Parathyroid adenoma (tissue), 2 donors: Measurements from ENCODE around the gene MAD1L1.

Experiments used
- H2AFZ ChIP-seq: fragments of 300-600 bp; sonication (generic); one replicate; pipeline ENCODE4 v1.7.0; 2017; ENCODE audit warnings: antibody characterized with exemption, mild to moderate bottlenecking
- H3K27ac ChIP-seq: fragments of 300-600 bp; sonication (generic); one replicate; pipeline ENCODE4 v1.7.0; 2017
- H3K27me3 ChIP-seq: fragments of 300-600 bp; sonication (generic); one replicate; pipeline ENCODE4 v1.7.0; 2017; ENCODE audit warnings: low read length; ENCODE audit not compliant: control insufficient read depth, insufficient read depth
- H3K36me3 ChIP-seq: fragments of 300-600 bp; sonication (generic); one replicate; pipeline ENCODE4 v1.7.0; 2017; ENCODE audit warnings: low read length; ENCODE audit not compliant: control insufficient read depth, insufficient read depth
- H3K4me1 ChIP-seq: fragments of 300-600 bp; sonication (generic); one replicate; pipeline ENCODE4 v1.7.0; 2017; ENCODE audit warnings: control low read depth
- H3K4me2 ChIP-seq: fragments of 300-600 bp; sonication (generic); one replicate; pipeline ENCODE4 v1.7.0; 2017; ENCODE audit warnings: low read length
- H3K4me3 ChIP-seq: fragments of 300-600 bp; sonication (generic); one replicate; pipeline ENCODE4 v1.7.0; 2017; ENCODE audit warnings: low read depth, low read length
- H3K79me2 ChIP-seq: fragments of 300-600 bp; sonication (generic); one replicate; pipeline ENCODE4 v1.7.0; 2017; ENCODE audit warnings: control low read depth
- H3K9ac ChIP-seq: fragments of 300-600 bp; sonication (generic); one replicate; pipeline ENCODE4 v1.7.0; 2017; ENCODE audit warnings: mild to moderate bottlenecking
- H3K9me3 ChIP-seq: fragments of 300-600 bp; sonication (generic); one replicate; pipeline ENCODE4 v1.7.0; 2017; ENCODE audit warnings: low read length; ENCODE audit not compliant: control insufficient read depth
- TF ChIP-seq, protein P1 (sequence below): fragments of 300-600 bp; sonication (generic); IDR thresholded peaks from one replicate; pipeline ENCODE4 v1.7.0; 2017; ENCODE audit warnings: antibody characterized with exemption, mild to moderate bottlenecking
- donor health status: primary hyperparathyroidism.

Gene MAD1L1

DNA sequence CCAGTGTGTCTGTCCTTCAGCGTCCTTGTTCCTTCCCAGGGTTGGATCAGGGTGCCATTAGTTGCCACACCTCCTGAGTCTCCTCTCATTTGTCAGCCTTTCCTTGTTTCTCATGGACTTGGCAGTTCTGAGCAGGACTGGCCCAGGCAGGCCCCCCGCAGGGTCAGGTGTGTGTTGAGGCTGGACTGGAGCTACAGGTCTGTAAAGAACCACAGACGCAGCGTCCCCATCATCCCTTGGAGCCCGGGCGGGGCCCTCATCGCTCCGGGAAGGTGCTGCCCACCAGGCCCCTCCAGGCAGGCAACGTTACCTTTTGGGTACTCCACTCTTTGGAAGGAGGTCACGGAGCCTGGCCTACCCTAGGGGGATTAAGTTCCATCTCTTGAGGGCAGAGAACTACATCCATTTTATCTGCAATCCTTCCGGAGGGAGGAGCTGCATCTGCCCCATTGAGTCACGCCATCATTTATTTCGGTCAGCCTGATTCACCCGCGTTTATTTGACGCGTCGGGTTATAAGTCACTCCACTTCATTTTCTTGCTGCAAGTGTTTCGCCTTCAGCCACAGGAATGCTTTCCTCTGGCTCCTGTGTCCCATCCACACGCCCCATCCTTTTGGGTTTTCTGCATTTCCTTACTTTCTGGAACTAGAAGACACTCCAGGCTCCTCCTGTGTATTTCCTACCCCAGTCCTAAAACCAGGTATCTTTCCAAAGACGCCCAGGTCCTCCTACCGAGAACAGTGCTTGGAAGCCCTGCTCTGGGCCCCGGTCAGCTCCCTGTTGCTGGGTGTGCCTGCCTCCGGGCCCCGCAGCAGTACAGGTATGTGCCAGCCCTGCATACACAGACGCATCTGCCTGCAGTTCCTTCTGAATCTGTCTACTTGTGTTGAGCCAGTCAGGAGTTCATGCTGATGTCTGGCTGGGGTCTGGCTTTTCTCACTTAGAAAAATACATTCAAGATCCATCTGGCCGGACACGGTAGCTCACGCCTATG is 141.9 kb downstream of the MAD1L1 start:
- Histone ChIP-seq H3K4me3 (no peak overlapping the region), H3K36me3 (no peaks in the 10 kb centered on the region), H3K9ac (no peak overlapping the region), H3K9me3 (no peaks in the 10 kb centered on the region), H3K27me3 (no peaks in the 10 kb centered on the region), H3K79me2 (no peaks in the 10 kb centered on the region), H2AFZ (no peak overlapping the region), H3K4me2 (no peak overlapping the region), H3K27ac (no peak overlapping the region), H3K4me1 (no peaks in the 10 kb centered on the region)
- TF ChIP-seq, protein P1, sequence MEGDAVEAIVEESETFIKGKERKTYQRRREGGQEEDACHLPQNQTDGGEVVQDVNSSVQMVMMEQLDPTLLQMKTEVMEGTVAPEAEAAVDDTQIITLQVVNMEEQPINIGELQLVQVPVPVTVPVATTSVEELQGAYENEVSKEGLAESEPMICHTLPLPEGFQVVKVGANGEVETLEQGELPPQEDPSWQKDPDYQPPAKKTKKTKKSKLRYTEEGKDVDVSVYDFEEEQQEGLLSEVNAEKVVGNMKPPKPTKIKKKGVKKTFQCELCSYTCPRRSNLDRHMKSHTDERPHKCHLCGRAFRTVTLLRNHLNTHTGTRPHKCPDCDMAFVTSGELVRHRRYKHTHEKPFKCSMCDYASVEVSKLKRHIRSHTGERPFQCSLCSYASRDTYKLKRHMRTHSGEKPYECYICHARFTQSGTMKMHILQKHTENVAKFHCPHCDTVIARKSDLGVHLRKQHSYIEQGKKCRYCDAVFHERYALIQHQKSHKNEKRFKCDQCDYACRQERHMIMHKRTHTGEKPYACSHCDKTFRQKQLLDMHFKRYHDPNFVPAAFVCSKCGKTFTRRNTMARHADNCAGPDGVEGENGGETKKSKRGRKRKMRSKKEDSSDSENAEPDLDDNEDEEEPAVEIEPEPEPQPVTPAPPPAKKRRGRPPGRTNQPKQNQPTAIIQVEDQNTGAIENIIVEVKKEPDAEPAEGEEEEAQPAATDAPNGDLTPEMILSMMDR, result no peak

DNA sequence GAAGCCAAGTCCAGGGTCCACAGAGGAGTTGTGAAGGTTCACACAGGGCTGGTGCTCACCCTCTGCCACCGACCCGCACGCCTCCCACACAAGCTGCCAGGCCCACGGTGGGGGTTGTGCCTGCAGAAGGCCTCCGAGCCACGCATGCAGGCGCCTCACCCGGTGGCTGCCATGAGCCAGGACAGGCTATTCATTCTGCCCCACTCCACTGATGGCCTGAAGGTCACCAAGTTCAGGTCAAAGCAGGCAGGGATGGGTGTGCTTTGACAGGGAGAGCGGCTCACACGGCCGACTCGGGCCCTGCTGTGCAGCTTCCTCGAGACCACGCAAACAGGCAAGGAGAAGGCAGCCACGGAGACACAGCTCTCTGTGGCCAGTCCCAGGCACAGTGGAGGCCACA is 143.9 kb downstream of the MAD1L1 start:
- Histone ChIP-seq H3K4me2 (no peak overlapping the region), H3K27me3 (no peaks in the 10 kb centered on the region), H3K4me1 (no peaks in the 10 kb centered on the region), H3K9me3 (no peaks in the 10 kb centered on the region), H2AFZ (no peak overlapping the region), H3K36me3 (no peaks in the 10 kb centered on the region), H3K9ac (no peak overlapping the region), H3K4me3 (no peak overlapping the region), H3K27ac (no peak overlapping the region), H3K79me2 (no peaks in the 10 kb centered on the region)
- TF ChIP-seq, protein P1, result no peak

DNA sequence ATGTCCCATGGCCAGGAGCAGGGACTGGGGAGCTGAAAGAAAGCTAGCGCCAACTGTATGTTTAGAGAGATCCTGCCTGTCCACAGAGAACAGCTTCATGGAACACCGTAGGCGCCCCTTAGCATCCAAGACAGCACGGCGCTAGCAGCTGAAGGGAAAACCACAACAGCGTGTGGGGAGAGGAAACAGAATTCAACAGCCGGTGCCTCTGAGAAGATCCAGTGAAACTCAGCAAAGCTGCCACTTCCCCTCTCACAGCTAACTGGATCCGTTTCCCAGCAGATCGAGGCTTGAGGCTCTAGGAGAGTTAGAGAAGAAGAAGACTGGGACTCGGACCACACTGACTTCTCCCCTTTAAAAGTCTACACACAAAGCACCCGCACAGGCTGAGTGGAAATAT is 145.0 kb downstream of the MAD1L1 start:
- no peaks in the 10 kb centered on the region for H3K4me1 ChIP-seq

DNA sequence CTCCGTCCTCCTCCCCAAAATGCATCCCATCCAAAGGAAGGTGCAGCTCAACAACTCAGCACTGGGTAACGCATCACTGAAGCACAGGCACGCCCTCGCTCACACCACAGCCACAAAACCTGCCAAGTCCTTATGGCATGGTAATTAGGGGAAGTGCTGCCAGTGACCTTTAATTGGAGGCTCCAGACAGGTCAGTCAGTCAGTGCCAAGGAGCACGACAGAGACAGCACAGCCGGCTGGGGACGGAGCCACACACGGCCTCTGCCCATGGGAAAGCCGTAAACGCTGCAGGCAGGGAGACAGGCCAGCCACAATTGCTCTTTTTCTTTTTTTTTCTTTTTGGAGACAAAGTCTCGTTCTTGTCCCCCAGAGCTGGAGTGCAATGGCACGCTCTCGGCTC is 146.5 kb downstream of the MAD1L1 start:
- TF ChIP-seq, protein P1, result no peak
- Histone ChIP-seq H3K4me2 (no peak overlapping the region), H3K4me1 (no peaks in the 10 kb centered on the region), H2AFZ (no peak overlapping the region), H3K27ac (no peak overlapping the region), H3K4me3 (no peak overlapping the region), H3K9me3 (no peaks in the 10 kb centered on the region), H3K79me2 (no peaks in the 10 kb centered on the region), H3K9ac (no peak overlapping the region), H3K36me3 (no peaks in the 10 kb centered on the region), H3K27me3 (no peaks in the 10 kb centered on the region)

More for the DNA sequence above, 145.0 kb downstream of the MAD1L1 start:
- H3K27ac ChIP-seq, result no peak overlapping the region
- H3K9me3 ChIP-seq, result no peaks in the 10 kb centered on the region
- H3K4me3 ChIP-seq, result no peak overlapping the region
- H3K36me3 ChIP-seq, result no peaks in the 10 kb centered on the region
- no peak overlapping the region for H2AFZ ChIP-seq
- TF ChIP-seq, protein P1, result no peak
- no peaks in the 10 kb centered on the region for H3K27me3 ChIP-seq
- H3K4me2 ChIP-seq, result no peak overlapping the region
- H3K9ac ChIP-seq, result no peak overlapping the region
- no peaks in the 10 kb centered on the region for H3K79me2 ChIP-seq
